AG04450 (cell line): ENCODE measurements around the gene GPHN. TPM values are rescaled to one million over a fixed set of nuclear protein-coding genes. Genes with fewer than 3 reads are reported as not detected.

Experiments used
- CTCF ChIA-PET: fragments of 300-600, 350-600 bp; formaldehyde crosslinking; extraction: SDS; loops from one replicate; lab custom pipeline; 2022; ENCODE audit warnings: antibody characterized with exemption, inconsistent platforms; lab: Charles Lee
- POLR2A ChIA-PET: fragments of 350-600 bp; formaldehyde crosslinking; extraction: SDS; loops from one replicate; lab custom pipeline; 2021; ENCODE audit warnings: antibody characterized with exemption, inconsistent platforms; lab: Yijun Ruan, JAX
- DNase-seq: peaks from one replicate; pipeline ENCODE4 v3.0.0-alpha.2; 2011; ENCODE audit warnings: low read depth, low spot score
- H3K27ac ChIP-seq: one replicate; pipeline ENCODE4 v1.5.1; 2012; ENCODE audit warnings: low read depth, low read length, control low read depth
- H3K27me3 ChIP-seq: one replicate; pipeline ENCODE4 v1.6.0; 2012; ENCODE audit warnings: low read length; ENCODE audit not compliant: control insufficient read depth, insufficient read depth
- H3K4me3 ChIP-seq: 2 replicates; pipeline ENCODE4 v1.5.1; 2011; ENCODE audit warnings: mild to moderate bottlenecking, low read depth, low read length, control low read depth
- H3K9me3 ChIP-seq: 2 replicates; pipeline ENCODE4 v1.5.1; 2012; ENCODE audit warnings: low read length; ENCODE audit not compliant: control insufficient read depth, insufficient read depth
- polyA plus RNA-seq: library from polyadenylated mRNA; depleted of rRNA; stranded (reverse); fragments of >200 nt; gene quantifications from 2 replicates; pipeline ENCODE4 v1.2.3, GENCODE V29; 2011
- TF ChIP-seq, protein P1 (sequence below): IDR thresholded peaks from 2 replicates; pipeline ENCODE4 v1.5.1; 2011; ENCODE audit warnings: low read depth, low read length, control low read depth, inconsistent platforms

Gene GPHN
- polyA plus RNA-seq, 1 experiment: 7.7 TPM

DNA sequence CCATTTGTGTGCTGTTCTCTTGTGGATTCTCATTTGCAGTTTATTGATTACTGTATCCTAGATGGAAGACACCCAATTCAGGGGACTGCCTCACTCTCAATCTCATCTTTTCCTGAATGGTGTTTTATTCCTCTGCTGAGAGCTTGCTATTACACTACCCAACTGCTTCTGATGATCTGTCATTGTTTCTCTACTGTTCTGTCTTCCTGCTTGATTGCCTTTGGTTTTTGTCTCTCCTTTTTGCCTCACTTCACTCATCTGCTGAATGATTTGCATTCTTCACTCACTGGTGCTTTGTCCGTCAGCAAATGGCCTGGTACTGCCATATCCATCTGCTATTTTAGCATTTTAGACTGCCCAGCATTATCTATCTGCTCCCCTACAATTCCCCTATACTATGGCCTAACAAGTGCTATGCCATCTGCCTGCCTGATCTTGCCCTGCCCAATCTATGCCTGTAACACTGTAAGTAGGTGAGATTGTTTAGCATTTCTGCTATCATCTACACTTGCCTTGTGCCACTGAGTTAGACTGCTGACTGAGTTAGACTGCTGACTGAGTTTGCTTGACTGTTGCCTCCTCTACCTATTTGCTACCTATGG lies 335.1 kb downstream of the GPHN start:
- Histone ChIP-seq H3K9me3 (no peaks in the 10 kb centered on the region), H3K4me3 (no peak overlapping the region), H3K27me3 (no peaks in the 10 kb centered on the region), H3K27ac (no peak overlapping the region)
- TF ChIP-seq, protein P1, sequence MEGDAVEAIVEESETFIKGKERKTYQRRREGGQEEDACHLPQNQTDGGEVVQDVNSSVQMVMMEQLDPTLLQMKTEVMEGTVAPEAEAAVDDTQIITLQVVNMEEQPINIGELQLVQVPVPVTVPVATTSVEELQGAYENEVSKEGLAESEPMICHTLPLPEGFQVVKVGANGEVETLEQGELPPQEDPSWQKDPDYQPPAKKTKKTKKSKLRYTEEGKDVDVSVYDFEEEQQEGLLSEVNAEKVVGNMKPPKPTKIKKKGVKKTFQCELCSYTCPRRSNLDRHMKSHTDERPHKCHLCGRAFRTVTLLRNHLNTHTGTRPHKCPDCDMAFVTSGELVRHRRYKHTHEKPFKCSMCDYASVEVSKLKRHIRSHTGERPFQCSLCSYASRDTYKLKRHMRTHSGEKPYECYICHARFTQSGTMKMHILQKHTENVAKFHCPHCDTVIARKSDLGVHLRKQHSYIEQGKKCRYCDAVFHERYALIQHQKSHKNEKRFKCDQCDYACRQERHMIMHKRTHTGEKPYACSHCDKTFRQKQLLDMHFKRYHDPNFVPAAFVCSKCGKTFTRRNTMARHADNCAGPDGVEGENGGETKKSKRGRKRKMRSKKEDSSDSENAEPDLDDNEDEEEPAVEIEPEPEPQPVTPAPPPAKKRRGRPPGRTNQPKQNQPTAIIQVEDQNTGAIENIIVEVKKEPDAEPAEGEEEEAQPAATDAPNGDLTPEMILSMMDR: no peak
- ChIA-PET CTCF (no interaction called here), POLR2A (no interaction called here)
- DNase-seq: no peak

DNA sequence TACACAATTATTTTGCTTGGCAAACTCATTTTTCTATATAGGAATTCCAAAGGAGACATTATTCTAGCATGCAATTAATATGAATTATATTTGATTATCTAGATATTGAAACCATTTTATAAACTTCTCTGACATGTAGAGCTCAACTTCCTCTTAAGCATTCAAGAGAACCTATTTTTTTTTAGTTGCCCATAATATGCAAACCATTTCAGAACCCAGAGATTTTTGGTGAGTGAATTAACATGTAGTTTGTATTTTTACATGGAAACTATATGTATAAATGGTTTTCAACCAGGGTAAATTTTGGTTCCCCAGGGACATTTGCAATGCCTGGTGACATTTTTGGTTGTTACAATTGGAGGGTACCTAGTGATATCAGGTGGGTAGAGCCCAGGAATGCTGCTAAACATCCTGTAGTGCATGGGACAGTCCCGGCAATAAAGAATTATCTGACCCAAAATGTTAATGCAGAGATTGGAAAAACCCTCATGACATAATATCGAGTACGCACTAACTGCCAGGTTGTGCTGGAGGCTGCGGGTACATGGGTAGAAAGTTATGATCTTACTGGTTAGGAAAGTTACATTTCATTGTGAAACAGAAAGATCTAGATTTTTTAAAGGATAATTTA lies 342.4 kb downstream of the GPHN start:
- Histone ChIP-seq H3K27me3 (no peaks in the 10 kb centered on the region), H3K9me3 (no peaks in the 10 kb centered on the region), H3K27ac (no peak overlapping the region), H3K4me3 (no peak overlapping the region)
- TF ChIP-seq, protein P1: no peak
- CTCF ChIA-PET: no interaction called here
- POLR2A ChIA-PET: no interaction called here
- DNase-seq: no peak

DNA sequence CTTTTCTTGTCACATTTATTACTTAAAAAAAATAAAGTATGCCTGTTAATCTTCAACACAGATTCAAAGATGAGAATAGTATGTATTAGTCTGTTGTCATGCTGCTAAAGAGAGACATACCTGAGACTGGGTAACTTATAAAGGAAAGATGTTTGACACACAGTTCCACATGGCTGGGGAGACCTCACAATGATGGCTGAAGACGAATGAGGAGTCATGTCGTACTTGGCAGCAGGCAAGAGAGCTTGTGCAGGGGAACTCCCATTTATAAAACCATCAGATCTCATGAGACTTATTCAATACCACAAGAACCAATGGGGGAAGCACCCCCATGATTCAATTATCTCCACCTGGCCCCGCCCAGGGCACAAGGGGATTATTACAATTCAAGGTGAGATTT lies 345.4 kb downstream of the GPHN start:
- Histone ChIP-seq H3K27ac (no peak overlapping the region), H3K9me3 (no peaks in the 10 kb centered on the region), H3K27me3 (no peaks in the 10 kb centered on the region), H3K4me3 (no peak overlapping the region)
- TF ChIP-seq, protein P1: no peak
- ChIA-PET POLR2A (no interaction called here), CTCF (no interaction called here)
- DNase-seq: no peak

DNA sequence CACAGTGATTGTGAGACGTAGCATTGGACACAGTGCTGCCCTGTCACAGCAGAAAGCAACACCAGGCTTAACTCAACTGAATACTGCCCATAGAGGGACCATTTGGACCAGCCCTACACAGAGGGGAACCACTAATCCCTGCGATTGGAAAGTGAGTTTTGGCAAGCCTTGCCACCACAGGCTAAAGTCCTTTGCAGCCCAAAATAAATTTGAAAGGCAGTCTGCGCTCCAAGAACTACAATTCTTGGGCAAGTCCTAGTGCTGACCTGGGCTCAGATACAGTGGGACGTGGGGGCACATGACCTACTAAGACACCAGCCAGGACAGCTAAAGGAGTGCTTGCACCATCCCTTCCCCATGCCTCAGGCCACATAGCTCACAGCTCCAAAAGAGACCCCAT lies 349.9 kb downstream of the GPHN start:
- POLR2A ChIA-PET: no interaction called here
- TF ChIP-seq, protein P1: no peak
- H3K9me3 ChIP-seq: no peaks in the 10 kb centered on the region
- H3K27me3 ChIP-seq: no peaks in the 10 kb centered on the region
- H3K27ac ChIP-seq: no peak overlapping the region
- DNase-seq: no peak
- no peak overlapping the region for H3K4me3 ChIP-seq
- CTCF ChIA-PET: no interaction called here

DNA sequence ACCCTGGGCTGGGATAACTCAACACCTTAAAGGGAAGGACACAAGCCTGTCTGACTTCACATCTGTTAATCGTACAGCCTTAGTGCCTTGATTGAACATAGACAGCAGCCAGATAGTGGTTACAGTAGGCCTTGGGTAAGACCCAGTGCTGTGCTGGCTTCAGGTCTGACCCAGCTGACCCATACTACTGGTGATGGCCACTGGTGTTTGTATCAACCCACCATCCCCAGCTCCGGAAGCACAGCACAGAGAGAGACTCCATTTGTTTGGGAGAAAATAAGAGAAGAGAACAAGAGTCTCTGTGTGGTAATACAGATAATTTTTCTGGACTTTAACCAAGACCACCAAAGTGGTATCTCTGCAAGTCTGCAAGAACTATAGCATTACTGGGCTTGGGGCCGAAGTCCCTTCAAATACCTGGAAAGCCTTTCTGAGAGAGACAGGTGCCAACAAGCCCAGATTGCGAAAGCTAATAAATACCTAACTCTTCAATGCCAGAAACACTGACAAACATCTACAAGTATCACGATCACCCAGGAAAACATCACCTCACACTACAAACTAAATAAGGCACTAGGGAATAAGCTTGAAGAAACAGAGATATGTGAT lies 351.2 kb downstream of the GPHN start:
- Histone ChIP-seq H3K27me3 (no peaks in the 10 kb centered on the region), H3K9me3 (no peaks in the 10 kb centered on the region), H3K4me3 (no peak overlapping the region), H3K27ac (no peak overlapping the region)
- TF ChIP-seq, protein P1: no peak
- ChIA-PET CTCF (no interaction called here), POLR2A (no interaction called here)
- DNase-seq: no peak
